ENCODE data around the gene CNPY1.

DNA sequence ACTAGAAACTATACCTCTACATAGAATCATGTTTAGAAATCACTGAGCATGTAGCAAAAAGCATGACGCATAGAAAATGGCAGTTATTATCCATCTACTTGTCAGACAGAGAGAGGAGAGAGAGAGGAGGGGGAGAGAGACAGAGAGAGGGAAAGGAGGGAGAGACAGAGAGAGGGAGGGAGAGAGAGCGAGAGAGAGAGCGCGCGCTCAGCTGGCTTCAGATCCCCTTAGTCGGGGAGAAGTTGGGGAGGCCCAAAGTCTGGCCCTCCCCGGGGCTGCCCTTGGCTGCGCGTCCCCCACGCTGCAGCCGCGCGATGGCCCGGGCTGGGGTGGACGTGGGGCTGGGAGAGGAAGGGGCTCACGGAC lies 37.0 kb downstream of the CNPY1 start:
- TF ChIP-seq, protein P1, sequence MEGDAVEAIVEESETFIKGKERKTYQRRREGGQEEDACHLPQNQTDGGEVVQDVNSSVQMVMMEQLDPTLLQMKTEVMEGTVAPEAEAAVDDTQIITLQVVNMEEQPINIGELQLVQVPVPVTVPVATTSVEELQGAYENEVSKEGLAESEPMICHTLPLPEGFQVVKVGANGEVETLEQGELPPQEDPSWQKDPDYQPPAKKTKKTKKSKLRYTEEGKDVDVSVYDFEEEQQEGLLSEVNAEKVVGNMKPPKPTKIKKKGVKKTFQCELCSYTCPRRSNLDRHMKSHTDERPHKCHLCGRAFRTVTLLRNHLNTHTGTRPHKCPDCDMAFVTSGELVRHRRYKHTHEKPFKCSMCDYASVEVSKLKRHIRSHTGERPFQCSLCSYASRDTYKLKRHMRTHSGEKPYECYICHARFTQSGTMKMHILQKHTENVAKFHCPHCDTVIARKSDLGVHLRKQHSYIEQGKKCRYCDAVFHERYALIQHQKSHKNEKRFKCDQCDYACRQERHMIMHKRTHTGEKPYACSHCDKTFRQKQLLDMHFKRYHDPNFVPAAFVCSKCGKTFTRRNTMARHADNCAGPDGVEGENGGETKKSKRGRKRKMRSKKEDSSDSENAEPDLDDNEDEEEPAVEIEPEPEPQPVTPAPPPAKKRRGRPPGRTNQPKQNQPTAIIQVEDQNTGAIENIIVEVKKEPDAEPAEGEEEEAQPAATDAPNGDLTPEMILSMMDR (IDR thresholded peaks at IDR 0.05; ENCODE audit: insufficient read depth, low read depth, low read length): no peak
- no peak for TF ChIP-seq EZH2 (IDR thresholded peaks at IDR 0.05; ENCODE audit: insufficient read depth, low read length)
